Astrocyte (in vitro differentiated cells and primary cell): Measurements from ENCODE around the gene CFDP1. TPM values are rescaled to one million over a fixed set of nuclear protein-coding genes. Genes with fewer than 3 reads are reported as not detected.

ENCODE experiments used
- DNase-seq: peaks from one replicate; pipeline ENCODE4 v3.0.0-alpha.2; 2010; ENCODE audit warnings: low read depth
- FAIRE-seq: peaks from 2 replicates; lab custom pipeline; 2011; peaks lifted over from hg19 to GRCh38; lab: Jason Lieb, UNC
- H2AFZ ChIP-seq: 2 replicates; pipeline ENCODE4 v1.6.0; 2012; ENCODE audit warnings: low read depth, low read length, inconsistent platforms
- H3K27ac ChIP-seq: 2 replicates; pipeline ENCODE4 v1.5.1; 2011; ENCODE audit warnings: low read depth, low read length, inconsistent platforms
- H3K27me3 ChIP-seq: 2 replicates; pipeline ENCODE4 v1.6.0; 2011; ENCODE audit warnings: low read length, inconsistent platforms; ENCODE audit not compliant: insufficient read depth
- H3K36me3 ChIP-seq: 2 replicates; pipeline ENCODE4 v1.5.1; 2011; ENCODE audit warnings: low read length, inconsistent platforms; ENCODE audit not compliant: insufficient read depth
- H3K4me1 ChIP-seq: 2 replicates; pipeline ENCODE4 v1.5.1; 2011; ENCODE audit warnings: low read length, inconsistent platforms; ENCODE audit not compliant: insufficient read depth
- H3K4me2 ChIP-seq: 2 replicates; pipeline ENCODE4 v1.6.0; 2012; ENCODE audit warnings: low read length, inconsistent platforms
- H3K4me3 ChIP-seq: 2 replicates; pipeline ENCODE4 v1.5.1; 2011; ENCODE audit warnings: low read depth, mild to moderate bottlenecking, low read length, inconsistent platforms; ENCODE audit not compliant: insufficient read depth
- H3K79me2 ChIP-seq: 2 replicates; pipeline ENCODE4 v1.6.0; 2012; ENCODE audit warnings: mild to moderate bottlenecking, low read length, inconsistent platforms; ENCODE audit not compliant: insufficient read depth
- H3K9ac ChIP-seq: 2 replicates; pipeline ENCODE4 v1.6.0; 2012; ENCODE audit warnings: mild to moderate bottlenecking, low read length, inconsistent platforms
- H3K9me3 ChIP-seq: 2 replicates; pipeline ENCODE4 v1.5.1; 2012; ENCODE audit warnings: low read depth, mild to moderate bottlenecking, low read length, inconsistent platforms; ENCODE audit not compliant: insufficient read depth
- H4K20me1 ChIP-seq: 2 replicates; pipeline ENCODE4 v1.6.0; 2012; ENCODE audit warnings: low read length, inconsistent platforms; ENCODE audit not compliant: insufficient read depth
- H3K27ac Mint-ChIP-seq: one replicate; pipeline ENCODE4 v1.8.0; 2021; ENCODE audit warnings: mild to moderate bottlenecking, mixed read lengths; ENCODE audit not compliant: unreplicated experiment
- H3K27me3 Mint-ChIP-seq: one replicate; pipeline ENCODE4 v1.8.0; 2021; ENCODE audit warnings: low read depth, mixed read lengths; ENCODE audit not compliant: unreplicated experiment
- H3K36me3 Mint-ChIP-seq: one replicate; pipeline ENCODE4 v1.8.0; 2021; ENCODE audit warnings: low read depth, mixed read lengths; ENCODE audit not compliant: unreplicated experiment
- H3K4me1 Mint-ChIP-seq: one replicate; pipeline ENCODE4 v1.8.0; 2021; ENCODE audit warnings: low read depth, mixed read lengths; ENCODE audit not compliant: unreplicated experiment
- H3K4me3 Mint-ChIP-seq: one replicate; pipeline ENCODE4 v1.8.0; 2021; ENCODE audit warnings: mild to moderate bottlenecking, moderate library complexity, mixed read lengths; ENCODE audit not compliant: unreplicated experiment
- H3K9me3 Mint-ChIP-seq: one replicate; pipeline ENCODE4 v1.8.0; 2021; ENCODE audit warnings: mild to moderate bottlenecking, mixed read lengths; ENCODE audit not compliant: unreplicated experiment
- CTCF ChIP-seq: IDR thresholded peaks from 2 replicates; pipeline ENCODE4 v1.5.1; 2011; ENCODE audit warnings: low read depth, mild to moderate bottlenecking, inconsistent platforms, low read length, moderate library complexity; ENCODE audit not compliant: insufficient read depth
- EZH2 ChIP-seq: IDR thresholded peaks from 2 replicates; pipeline ENCODE4 v1.6.1; 2012; ENCODE audit warnings: mild to moderate bottlenecking, low read length, inconsistent platforms; ENCODE audit not compliant: insufficient read depth
- total RNA-seq: library from RNA; stranded (reverse); gene quantifications from 2 replicates; pipeline ENCODE4 v1.2.1, GENCODE V29; 2021

Gene CFDP1
- total RNA-seq, 1 donor from 2014 or later = 36.9 TPM

- Histone ChIP-seq H3K36me3 (no peaks in the 10 kb centered on the region), H2AFZ (no peak overlapping the region), H3K9ac (no peak overlapping the region), H3K4me1 (no peaks in the 10 kb centered on the region), H3K79me2 (no peaks in the 10 kb centered on the region), H4K20me1 (no peaks in the 10 kb centered on the region), H3K27me3 (no peaks in the 10 kb centered on the region), H3K4me2 (no peak overlapping the region), H3K4me3 (no peak overlapping the region), H3K27ac (no peak overlapping the region), H3K9me3 (no peaks in the 10 kb centered on the region)
- Mint-ChIP-seq H3K9me3 (peaks cover 4% of the 10 kb centered on the region), H3K27ac (no peak overlapping the region), H3K36me3 (peaks cover 7% of the 10 kb centered on the region), H3K4me1 (no peaks in the 10 kb centered on the region), H3K4me3 (no peak overlapping the region), H3K27me3 (peaks cover 3% of the 10 kb centered on the region)
- FAIRE-seq (no peak), DNase-seq (no peak)
- TF ChIP-seq EZH2 (no peak), CTCF (no peak)
Observed at GRCh38 chr16:75476817-75477216, 43.5 kb upstream of the CFDP1 start.

GRCh38 chr16:75475420-75475847 lies 42.1 kb upstream of the CFDP1 start:
- Histone ChIP-seq H3K79me2 (no peaks in the 10 kb centered on the region), H4K20me1 (no peaks in the 10 kb centered on the region), H3K27ac (no peak overlapping the region), H2AFZ (no peak overlapping the region), H3K4me3 (no peak overlapping the region), H3K4me2 (no peak overlapping the region), H3K36me3 (no peaks in the 10 kb centered on the region), H3K9ac (no peak overlapping the region), H3K27me3 (no peaks in the 10 kb centered on the region), H3K9me3 (no peaks in the 10 kb centered on the region), H3K4me1 (no peaks in the 10 kb centered on the region)
- Mint-ChIP-seq H3K9me3 (peaks cover 4% of the 10 kb centered on the region), H3K4me1 (no peaks in the 10 kb centered on the region), H3K27me3 (no peaks in the 10 kb centered on the region), H3K4me3 (no peak overlapping the region), H3K36me3 (peaks cover 2% of the 10 kb centered on the region), H3K27ac (no peak overlapping the region)
- TF ChIP-seq EZH2 (no peak), CTCF (no peak)
- no peak for DNase-seq
- FAIRE-seq = no peak

- Histone ChIP-seq H3K4me1 (no peaks in the 10 kb centered on the region), H3K9me3 (no peaks in the 10 kb centered on the region), H3K27me3 (no peaks in the 10 kb centered on the region), H3K4me3 (no peak overlapping the region), H3K79me2 (no peaks in the 10 kb centered on the region), H3K36me3 (no peaks in the 10 kb centered on the region), H3K4me2 (no peak overlapping the region), H2AFZ (no peak overlapping the region), H3K9ac (no peak overlapping the region), H4K20me1 (no peaks in the 10 kb centered on the region), H3K27ac (no peak overlapping the region)
- Mint-ChIP-seq H3K9me3 (peaks cover 4% of the 10 kb centered on the region), H3K36me3 (no peaks in the 10 kb centered on the region), H3K4me1 (no peaks in the 10 kb centered on the region), H3K4me3 (no peak overlapping the region), H3K27ac (no peak overlapping the region), H3K27me3 (no peaks in the 10 kb centered on the region)
- DNase-seq (no peak), FAIRE-seq (no peak)
- TF ChIP-seq CTCF (no peak), EZH2 (no peak)
Observed at GRCh38 chr16:75472908-75473877, 39.9 kb upstream of the CFDP1 start.
